ENCODE measurements around the gene SIRT3. TPM values are rescaled to one million over a fixed set of nuclear protein-coding genes. Genes with fewer than 3 reads are reported as not detected.

Gene SIRT3
- total RNA-seq, 1 experiment from 2014 or later = 13.8 TPM

DNA sequence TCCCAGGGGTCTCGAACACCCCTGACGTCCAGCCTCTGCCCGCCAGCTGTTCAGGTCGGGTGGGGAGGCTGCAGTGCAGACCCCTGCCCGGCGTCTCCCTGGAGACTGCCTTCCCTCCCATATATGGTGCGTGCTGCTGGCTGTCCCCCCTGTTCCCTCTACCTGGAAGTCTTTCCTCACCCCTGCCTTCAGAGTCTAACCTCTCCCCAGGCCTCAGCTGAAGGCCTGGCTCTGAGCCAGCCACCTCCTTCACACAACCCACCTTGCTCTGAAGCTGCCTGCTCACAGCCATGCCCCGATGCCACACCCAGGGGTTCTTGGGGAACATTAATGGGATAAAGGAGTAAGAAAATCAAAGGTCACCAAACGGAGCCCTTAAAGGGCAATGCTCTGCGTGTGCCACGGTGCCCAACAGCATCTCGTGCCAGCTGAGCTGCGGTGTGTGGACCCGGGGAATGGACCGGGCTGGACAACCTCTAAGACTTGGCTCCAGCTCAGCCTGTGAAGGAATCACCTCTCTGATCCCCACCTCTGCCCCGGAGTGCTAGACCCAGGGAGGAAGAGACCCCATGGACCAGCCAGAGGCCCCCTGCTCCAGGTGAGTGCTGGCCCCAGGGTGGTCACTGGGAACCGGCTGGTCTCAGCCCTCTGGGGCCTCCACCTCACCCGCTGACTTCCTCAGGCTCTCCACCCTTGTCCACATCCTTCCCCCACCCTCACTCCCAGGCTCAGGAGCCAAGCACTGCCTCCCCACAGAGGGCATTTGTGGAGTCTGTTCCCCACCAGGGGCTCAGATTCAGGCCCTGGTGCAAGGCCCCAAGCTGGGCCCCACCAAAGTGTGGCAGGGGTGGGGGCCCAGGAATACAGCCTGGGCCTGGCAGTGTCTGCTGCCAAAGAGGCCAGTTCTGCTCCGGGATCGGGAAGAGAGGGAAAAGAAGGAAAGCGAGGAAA, 42.1 kb upstream of the SIRT3 start, which contains the start of gene NLRP6:
NLRP6 (plus strand) TSS at position 407 of the 951 bp plus-strand sequence; CDS start at position 570, 163 bp downstream.
- ChIA-PET POLR2A (ENCODE audit: unreplicated experiment) (no interaction called here), CTCF (no interaction called here)
- no peaks in the 10 kb centered on the region for H3K9me3 ChIP-seq (ENCODE audit: low read length)
- no peaks in the 10 kb centered on the region for H3K4me1 ChIP-seq (ENCODE audit: insufficient read depth, low read length)
- no peak within 1 kb of the TSS for H2AFZ ChIP-seq (ENCODE audit: low read length)
- H3K4me3 ChIP-seq (ENCODE audit: low read length) = no peak within 1 kb of the TSS
- H4K20me1 ChIP-seq (ENCODE audit: low read length) = no peaks in the 10 kb centered on the region
- no peaks in the 10 kb centered on the region for H3K36me3 ChIP-seq (ENCODE audit: low read depth, low read length)
- ATAC-seq (no peak), DNase-seq (no peak)
- H3F3A ChIP-seq (ENCODE audit: low read length, unreplicated experiment) = no peaks in the 10 kb centered on the region
- no peak within 1 kb of the TSS for H3K27ac ChIP-seq (ENCODE audit: low read length)
- intact Hi-C loops (cut with micrococcal nuclease) = no loop called here
- peaks cover 22% of the 10 kb centered on the region for H3K27me3 ChIP-seq (ENCODE audit: low read length)
- H3K4me2 ChIP-seq (ENCODE audit: low read length) = no peak within 1 kb of the TSS
- H3K9ac ChIP-seq (ENCODE audit: low read length) = no peak within 1 kb of the TSS
- no peaks in the 10 kb centered on the region for H3K79me2 ChIP-seq (ENCODE audit: low read length)
- TF ChIP-seq EZH2 (IDR thresholded peaks at IDR 0.05; ENCODE audit: low read length, unreplicated experiment) = no peak
- TF ChIP-seq EZH2phosphoT487 (IDR thresholded peaks at IDR 0.05; ENCODE audit: borderline replicate concordance, low read length) = no peak
- TF ChIP-seq CTCF (conservative IDR thresholded peaks at IDR 0.05; ENCODE audit: low read depth, low read length) = no peak
- no peaks in the 10 kb centered on the region for H3K9me2 ChIP-seq (replicated peaks; ENCODE audit: low read length)
- no TSS peak for BruUV-seq (replicated peaks)

DNA sequence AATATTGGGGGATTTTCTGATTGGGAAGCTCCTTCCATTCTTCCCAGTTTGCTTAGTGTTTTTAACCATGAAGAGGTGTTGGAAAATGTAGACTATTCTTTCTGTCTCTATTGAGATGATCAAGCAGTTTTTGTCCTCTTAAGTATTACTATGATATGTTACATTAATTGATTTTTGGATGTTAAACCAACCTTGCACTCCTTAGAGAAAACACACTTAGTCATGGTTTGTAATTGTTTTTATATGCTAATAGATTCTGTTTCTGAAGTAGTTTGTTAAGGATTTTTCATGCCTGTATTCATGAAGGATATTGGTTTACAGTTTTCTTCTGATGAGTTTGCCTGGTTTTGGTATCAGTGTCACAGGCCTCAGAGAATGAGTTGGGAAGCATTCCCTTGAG, 40.1 kb upstream of the SIRT3 start:
- DNase-seq (no peak), ATAC-seq (no peak)
- Histone ChIP-seq H3K4me1 (ENCODE audit: insufficient read depth, low read length) (no peaks in the 10 kb centered on the region), H3K4me3 (ENCODE audit: low read length) (no peak overlapping the region), H3K9me2 (replicated peaks; ENCODE audit: low read length) (no peaks in the 10 kb centered on the region), H3F3A (ENCODE audit: low read length, unreplicated experiment) (no peaks in the 10 kb centered on the region), H3K36me3 (ENCODE audit: low read depth, low read length) (no peaks in the 10 kb centered on the region), H3K27ac (ENCODE audit: low read length) (no peak overlapping the region), H3K9ac (ENCODE audit: low read length) (no peak overlapping the region), H4K20me1 (ENCODE audit: low read length) (no peaks in the 10 kb centered on the region), H2AFZ (ENCODE audit: low read length) (no peak overlapping the region), H3K27me3 (ENCODE audit: low read length) (peaks cover 18% of the 10 kb centered on the region), H3K79me2 (ENCODE audit: low read length) (no peaks in the 10 kb centered on the region), H3K4me2 (ENCODE audit: low read length) (no peak overlapping the region), H3K9me3 (ENCODE audit: low read length) (no peaks in the 10 kb centered on the region)
- no peak for TF ChIP-seq EZH2phosphoT487 (IDR thresholded peaks at IDR 0.05; ENCODE audit: borderline replicate concordance, low read length)
- no TSS peak for BruUV-seq (replicated peaks)
- ChIA-PET POLR2A (ENCODE audit: unreplicated experiment) (no interaction called here), CTCF (no interaction called here)
- intact Hi-C loops (cut with micrococcal nuclease) = no loop called here

DNA sequence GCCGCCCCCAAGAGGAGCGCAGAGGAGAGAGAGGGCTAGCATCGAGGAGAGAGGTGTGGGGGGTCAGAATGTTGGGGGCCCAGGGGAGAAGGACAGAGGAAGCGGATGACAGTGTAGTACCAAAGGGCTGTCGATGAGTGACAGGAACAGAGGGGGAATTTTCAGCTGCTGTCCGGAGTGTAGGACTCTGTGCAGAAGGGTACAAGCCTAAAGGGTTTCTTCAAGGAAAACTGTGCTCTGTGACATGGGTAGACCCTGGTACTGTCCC, 36.7 kb upstream of the SIRT3 start:
- no peak for TF ChIP-seq EZH2phosphoT487 (IDR thresholded peaks at IDR 0.05; ENCODE audit: borderline replicate concordance, low read length)
- TF ChIP-seq EZH2 (IDR thresholded peaks at IDR 0.05; ENCODE audit: low read length, unreplicated experiment) = no peak
- TF ChIP-seq CTCF (conservative IDR thresholded peaks at IDR 0.05; ENCODE audit: low read depth, low read length) = no peak

More for the DNA sequence above, 36.7 kb upstream of the SIRT3 start:
- no peaks in the 10 kb centered on the region for H3K9me3 ChIP-seq (ENCODE audit: low read length)
- ATAC-seq (no peak), DNase-seq (no peak)
- H3K27me3 ChIP-seq (ENCODE audit: low read length) = no peaks in the 10 kb centered on the region
- no peak overlapping the region for H2AFZ ChIP-seq (ENCODE audit: low read length)
- H3F3A ChIP-seq (ENCODE audit: low read length, unreplicated experiment) = no peaks in the 10 kb centered on the region
- H3K36me3 ChIP-seq (ENCODE audit: low read depth, low read length) = no peaks in the 10 kb centered on the region
- ChIA-PET POLR2A (ENCODE audit: unreplicated experiment) (no interaction called here), CTCF (no interaction called here)
- no peak overlapping the region for H3K4me3 ChIP-seq (ENCODE audit: low read length)
- intact Hi-C loops (cut with micrococcal nuclease) = no loop called here
- no peak overlapping the region for H3K27ac ChIP-seq (ENCODE audit: low read length)
- H3K79me2 ChIP-seq (ENCODE audit: low read length) = no peaks in the 10 kb centered on the region
- H4K20me1 ChIP-seq (ENCODE audit: low read length) = no peaks in the 10 kb centered on the region
- H3K9me2 ChIP-seq (replicated peaks; ENCODE audit: low read length) = no peaks in the 10 kb centered on the region
- H3K4me1 ChIP-seq (ENCODE audit: insufficient read depth, low read length) = peaks cover under 1% of the 10 kb centered on the region
- H3K4me2 ChIP-seq (ENCODE audit: low read length) = no peak overlapping the region
- BruUV-seq (replicated peaks) = no TSS peak
- H3K9ac ChIP-seq (ENCODE audit: low read length) = no peak overlapping the region

Data from PC-3 (cell line).